Smooth muscle cell (in vitro differentiated cells): ENCODE data around the gene ADCY4. TPM values are rescaled to one million over a fixed set of nuclear protein-coding genes. Genes with fewer than 3 reads are reported as not detected.

Source experiments
- DNase-seq: peaks from one replicate; lab custom pipeline; 2025; ENCODE audit not compliant: unreplicated experiment; lab: John Stamatoyannopoulos, UW
- H2AFZ ChIP-seq: fragments of 200-600 bp; sonication (generic); 2 replicates; pipeline ENCODE4 v1.6.0; 2016; ENCODE audit warnings: antibody characterized with exemption, low read depth, mild to moderate bottlenecking
- H3F3A ChIP-seq: fragments of 200-600 bp; sonication (generic); 2 replicates; pipeline ENCODE4 v1.6.0; 2017; ENCODE audit warnings: antibody characterized with exemption, low read depth
- H3K27ac ChIP-seq: fragments of 200-600 bp; sonication (generic); 2 replicates; pipeline ENCODE4 v1.5.1; 2016; ENCODE audit warnings: low read depth, mild to moderate bottlenecking
- H3K27me3 ChIP-seq: fragments of 200-600 bp; sonication (generic); 2 replicates; pipeline ENCODE4 v1.6.1; 2016; ENCODE audit warnings: low read depth, mild to moderate bottlenecking
- H3K36me3 ChIP-seq: fragments of 200-600 bp; sonication (generic); 2 replicates; pipeline ENCODE4 v1.5.1; 2016; ENCODE audit warnings: low read depth
- H3K4me1 ChIP-seq: fragments of 200-600 bp; sonication (generic); 2 replicates; pipeline ENCODE4 v1.5.1; 2016; ENCODE audit warnings: low read depth
- H3K4me2 ChIP-seq: fragments of 200-600 bp; sonication (generic); 2 replicates; pipeline ENCODE4 v1.6.0; 2016; ENCODE audit warnings: mild to moderate bottlenecking
- H3K4me3 ChIP-seq: fragments of 200-600 bp; sonication (generic); 2 replicates; pipeline ENCODE4 v1.5.1; 2016; ENCODE audit warnings: mild to moderate bottlenecking
- H3K79me2 ChIP-seq: fragments of 200-600 bp; sonication (generic); 2 replicates; pipeline ENCODE4 v1.6.0; 2016; ENCODE audit warnings: low read depth, mild to moderate bottlenecking
- H3K9ac ChIP-seq: fragments of 200-600 bp; sonication (generic); 2 replicates; pipeline ENCODE4 v1.6.0; 2016; ENCODE audit warnings: low read depth
- H3K9me3 ChIP-seq: fragments of 200-600 bp; sonication (generic); replicated peaks from 2 replicates; pipeline ENCODE4 v1.5.1; 2016; ENCODE audit warnings: low read depth
- H4K20me1 ChIP-seq: fragments of 200-600 bp; sonication (generic); 2 replicates; pipeline ENCODE4 v1.6.0; 2016; ENCODE audit warnings: low read depth
- CTCF ChIP-seq: fragments of 200-600 bp; sonication (generic); IDR thresholded peaks from 2 replicates; pipeline ENCODE4 v1.5.1; 2017; ENCODE audit warnings: borderline replicate concordance, mild to moderate bottlenecking, antibody characterized with exemption; ENCODE audit not compliant: insufficient read depth, poor library complexity, severe bottlenecking
- WGBS: methylation state at CpG from one replicate; pipeline ENCODE4 v1.1.7; 2016; ENCODE audit warnings: low lambda C conversion rate; 5-methylcytosine and 5-hydroxymethylcytosine counted together
- polyA plus RNA-seq: library from polyadenylated mRNA; unstranded; fragments of >200 nt; fragmentation: Nextera tagmentation; extraction: Ambion mirVana; gene quantifications from 2 replicates; pipeline ENCODE4 v1.2.1, GENCODE V29; 2016
- total RNA-seq: library from RNA; depleted of rRNA; stranded (reverse); fragments of >200 nt; gene quantifications from 2 replicates; pipeline ENCODE4 v1.2.3, GENCODE V29; 2014

ADCY4 gene
- total and polyA plus RNA-seq, 2 experiments from 2014 or later: 0.13 TPM; not detected in 1

GRCh38 chr14:24343795-24344660 is 9.2 kb upstream of the ADCY4 start:
- H3K27me3 ChIP-seq: peaks cover 85% of the 10 kb centered on the region
- H3K79me2 ChIP-seq: no peaks in the 10 kb centered on the region
- no peak overlapping the region for H3K4me3 ChIP-seq
- H3K9ac ChIP-seq: no peak overlapping the region
- no peak for TF ChIP-seq CTCF
- H3K9me3 ChIP-seq: no peaks in the 10 kb centered on the region
- H4K20me1 ChIP-seq: no peaks in the 10 kb centered on the region
- no peaks in the 10 kb centered on the region for H3K36me3 ChIP-seq
- H3K4me2 ChIP-seq: no peak overlapping the region
- H3F3A ChIP-seq: no peaks in the 10 kb centered on the region
- no peak for DNase-seq
- no peak overlapping the region for H3K27ac ChIP-seq
- no peak overlapping the region for H2AFZ ChIP-seq
- peaks cover 4% of the 10 kb centered on the region for H3K4me1 ChIP-seq
- WGBS: 84% methylated on average over 7 of the region's 7 CpGs

GRCh38 chr14:24342889-24343288 is 8.0 kb upstream of the ADCY4 start:
- peaks cover 87% of the 10 kb centered on the region for H3K27me3 ChIP-seq
- H3F3A ChIP-seq: no peaks in the 10 kb centered on the region
- H3K79me2 ChIP-seq: no peaks in the 10 kb centered on the region
- DNase-seq: no peak
- no peaks in the 10 kb centered on the region for H4K20me1 ChIP-seq
- WGBS: 88% methylated on average over 4 of the region's 4 CpGs
- no peak overlapping the region for H3K4me2 ChIP-seq
- no peak overlapping the region for H3K9ac ChIP-seq
- H3K9me3 ChIP-seq: no peaks in the 10 kb centered on the region
- no peaks in the 10 kb centered on the region for H3K36me3 ChIP-seq
- H3K4me3 ChIP-seq: no peak overlapping the region
- TF ChIP-seq CTCF: no peak
- no peak overlapping the region for H2AFZ ChIP-seq
- no peak overlapping the region for H3K27ac ChIP-seq
- H3K4me1 ChIP-seq: peaks cover 4% of the 10 kb centered on the region

GRCh38 chr14:24340606-24341005 is 5.7 kb upstream of the ADCY4 start:
- no peak for TF ChIP-seq CTCF
- WGBS: 87% methylated on average over 1 of the region's 1 CpG
- H3K9me3 ChIP-seq: no peaks in the 10 kb centered on the region
- H3K4me3 ChIP-seq: no peak overlapping the region
- peaks cover 92% of the 10 kb centered on the region for H3K27me3 ChIP-seq
- H3F3A ChIP-seq: no peaks in the 10 kb centered on the region
- no peaks in the 10 kb centered on the region for H3K79me2 ChIP-seq
- H3K9ac ChIP-seq: no peak overlapping the region
- no peak overlapping the region for H2AFZ ChIP-seq
- no peak overlapping the region for H3K4me2 ChIP-seq
- no peaks in the 10 kb centered on the region for H3K36me3 ChIP-seq
- H3K4me1 ChIP-seq: peaks cover 4% of the 10 kb centered on the region
- no peak for DNase-seq
- H3K27ac ChIP-seq: no peak overlapping the region
- H4K20me1 ChIP-seq: no peaks in the 10 kb centered on the region
